ENCODE results near the gene TCEA3. TPM values are rescaled to one million over a fixed set of nuclear protein-coding genes. Genes with fewer than 3 reads are reported as not detected.

TCEA3 gene
- total RNA-seq, 1 donor from 2014 or later: 8.8 TPM

DNA sequence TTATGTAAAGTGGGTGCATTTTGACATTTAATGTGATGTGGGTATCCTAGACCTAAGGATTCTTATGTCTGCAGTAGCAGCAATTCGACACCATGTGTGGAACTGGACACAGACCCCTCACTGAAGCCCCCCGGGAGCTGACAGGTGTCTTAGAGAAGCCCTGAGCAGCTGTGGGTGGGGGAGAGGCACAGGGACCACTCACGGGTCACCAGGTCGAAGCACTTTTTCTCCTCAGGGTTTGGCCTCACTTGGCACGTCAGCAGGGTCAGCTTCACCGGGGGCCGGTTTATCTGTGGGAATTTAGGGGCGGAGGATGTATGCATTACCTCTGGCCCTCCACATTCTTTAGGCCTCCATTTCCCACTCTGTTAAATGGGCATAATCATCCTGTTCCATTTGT lies 14.0 kb upstream of the TCEA3 start:
- Mint-ChIP-seq H3K9me3 (no peaks in the 10 kb centered on the region), H3K27me3 (no peaks in the 10 kb centered on the region), H3K4me3 (no peak overlapping the region), H3K27ac (no peak overlapping the region), H3K4me1 (ENCODE audit: unreplicated experiment) (peaks cover 5% of the 10 kb centered on the region), H3K36me3 (peaks cover 29% of the 10 kb centered on the region)
- DNase-seq (ENCODE audit: extremely low spot score, unreplicated experiment): no peak
- no peak for TF ChIP-seq CTCF (conservative IDR thresholded peaks at IDR 0.05)

GRCh38 chr1:23437355-23437664 lies 12.8 kb upstream of the TCEA3 start:
- Mint-ChIP-seq H3K9me3 (no peaks in the 10 kb centered on the region), H3K27me3 (no peaks in the 10 kb centered on the region), H3K4me3 (no peak overlapping the region), H3K36me3 (peaks cover 28% of the 10 kb centered on the region), H3K27ac (no peak overlapping the region), H3K4me1 (ENCODE audit: unreplicated experiment) (peaks cover 5% of the 10 kb centered on the region)
- DNase-seq (ENCODE audit: extremely low spot score, unreplicated experiment): no peak
- no peak for TF ChIP-seq CTCF (conservative IDR thresholded peaks at IDR 0.05)

DNA sequence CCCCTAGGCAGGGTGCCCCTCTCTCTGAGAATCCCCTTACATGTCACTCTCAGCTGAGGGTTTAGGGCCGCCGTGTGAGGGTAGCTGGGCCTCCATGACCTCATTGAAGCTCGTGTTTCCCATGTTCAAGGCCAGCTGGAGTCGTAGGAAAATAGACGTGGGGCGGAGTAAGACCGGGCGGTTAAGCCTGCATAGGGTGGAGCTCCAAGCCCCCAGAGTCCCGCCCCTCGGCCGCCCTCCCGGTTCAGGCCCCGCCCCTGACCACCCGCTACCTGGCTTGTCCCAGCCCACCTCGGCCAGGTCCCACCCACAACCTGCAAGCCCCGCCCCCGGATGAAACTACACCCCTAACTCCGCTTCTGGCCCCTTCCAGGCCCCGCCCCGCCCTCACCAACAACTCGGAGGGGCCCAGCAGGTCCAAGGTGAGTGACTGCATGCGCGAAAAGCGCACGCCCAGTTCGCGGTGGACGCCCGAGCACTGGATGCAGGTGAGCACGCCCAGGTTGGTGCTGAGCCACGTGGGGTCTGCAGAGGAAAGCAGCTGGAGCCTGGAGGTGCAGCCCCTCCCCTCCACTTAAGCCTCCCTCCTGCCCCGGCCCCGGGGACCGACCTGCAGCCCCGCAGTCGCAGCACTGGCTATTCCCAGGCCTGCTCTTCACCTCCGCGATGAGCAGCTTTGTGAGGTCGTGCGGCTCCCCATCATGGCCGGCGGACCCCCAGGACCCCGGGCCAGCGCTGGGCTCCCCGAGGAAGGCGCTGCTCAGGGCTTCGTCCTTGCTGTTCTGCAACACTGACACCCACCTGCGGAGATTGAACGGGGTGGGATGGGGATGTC lies 12.2 kb upstream of the TCEA3 start:
- H3K36me3 Mint-ChIP-seq: peaks cover 31% of the 10 kb centered on the region
- H3K9me3 Mint-ChIP-seq: no peaks in the 10 kb centered on the region

DNA sequence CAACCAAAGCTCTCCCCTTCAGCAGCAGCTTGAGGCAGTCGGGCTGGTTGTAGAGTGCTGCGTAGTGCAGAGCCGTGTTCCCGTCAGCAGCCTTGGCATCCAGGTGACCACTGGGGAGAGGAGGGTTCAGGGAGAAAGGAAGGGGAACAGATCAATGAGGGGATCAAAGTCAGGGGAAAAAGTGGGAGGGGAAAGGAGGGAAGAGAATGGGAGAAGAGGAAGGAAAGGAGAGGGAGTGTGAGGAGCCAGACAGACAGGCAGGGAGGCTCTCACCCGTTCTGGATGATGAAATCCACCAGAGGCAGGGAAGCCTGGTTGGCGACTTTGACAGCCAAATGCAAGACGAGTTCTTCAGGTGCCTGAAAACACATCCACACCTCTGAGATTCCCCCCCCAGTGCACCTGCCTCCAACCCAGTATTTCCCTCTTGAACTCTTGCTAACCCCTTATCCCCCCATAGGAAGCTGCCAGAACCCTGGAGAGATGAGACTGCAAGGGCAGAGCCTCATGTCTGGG lies 9.8 kb upstream of the TCEA3 start:
- Mint-ChIP-seq H3K27me3 (no peaks in the 10 kb centered on the region), H3K4me3 (no peak overlapping the region), H3K27ac (no peak overlapping the region), H3K4me1 (ENCODE audit: unreplicated experiment) (peaks cover 5% of the 10 kb centered on the region), H3K9me3 (no peaks in the 10 kb centered on the region), H3K36me3 (peaks cover 31% of the 10 kb centered on the region)
- no peak for DNase-seq (ENCODE audit: extremely low spot score, unreplicated experiment)
- no peak for TF ChIP-seq CTCF (conservative IDR thresholded peaks at IDR 0.05)

More for the DNA sequence above, 12.2 kb upstream of the TCEA3 start:
- H3K4me1 Mint-ChIP-seq (ENCODE audit: unreplicated experiment): peaks cover 5% of the 10 kb centered on the region
- no peaks in the 10 kb centered on the region for H3K27me3 Mint-ChIP-seq
- no peak overlapping the region for H3K27ac Mint-ChIP-seq
- no peak for TF ChIP-seq CTCF (conservative IDR thresholded peaks at IDR 0.05)
- no peak overlapping the region for H3K4me3 Mint-ChIP-seq
- DNase-seq (ENCODE audit: extremely low spot score, unreplicated experiment): no peak

DNA sequence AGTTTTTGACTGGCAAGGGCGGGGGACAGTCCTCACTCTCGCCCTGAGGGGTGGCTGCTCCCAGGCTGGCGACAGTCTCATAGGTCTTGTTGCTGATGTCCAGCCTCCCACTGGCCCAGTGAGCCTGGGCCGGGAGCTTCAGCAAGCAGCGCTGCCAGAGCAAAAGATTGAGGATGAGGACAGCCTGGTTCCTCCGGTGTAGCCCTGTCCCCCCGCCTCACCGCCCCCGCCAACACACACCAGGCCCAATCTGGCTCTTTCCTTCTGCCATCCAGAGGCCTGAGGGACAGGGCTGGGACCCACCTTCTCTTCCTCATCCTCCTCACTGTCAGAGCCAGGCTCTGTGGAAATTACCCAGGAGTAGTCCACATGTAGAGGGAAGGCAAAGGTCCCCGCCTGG lies 8.6 kb upstream of the TCEA3 start:
- H3K36me3 Mint-ChIP-seq: peaks cover 33% of the 10 kb centered on the region

More for the DNA sequence above, 8.6 kb upstream of the TCEA3 start:
- Mint-ChIP-seq H3K9me3 (no peaks in the 10 kb centered on the region), H3K27me3 (no peaks in the 10 kb centered on the region), H3K4me3 (no peak overlapping the region), H3K4me1 (ENCODE audit: unreplicated experiment) (peaks cover 5% of the 10 kb centered on the region), H3K27ac (no peak overlapping the region)
- TF ChIP-seq CTCF (conservative IDR thresholded peaks at IDR 0.05): no peak
- no peak for DNase-seq (ENCODE audit: extremely low spot score, unreplicated experiment)
